H1 (cell line): Measurements from ENCODE around the gene PDE4B. TPM values are rescaled to one million over a fixed set of nuclear protein-coding genes. Genes with fewer than 3 reads are reported as not detected.

ENCODE experiments used
- CTCF ChIA-PET: fragments of 300-600 bp; sonication (Branson Sonifier 250); formaldehyde crosslinking; loops from one replicate; lab custom pipeline; 2021; ENCODE audit not compliant: partially characterized antibody; lab: Charles Lee
- POLR2A ChIA-PET: fragments of 300-600 bp; sonication (Branson Sonifier 250); formaldehyde crosslinking; loops from one replicate; lab custom pipeline; 2021; ENCODE audit warnings: inconsistent platforms; ENCODE audit not compliant: partially characterized antibody; lab: Charles Lee
- DNase-seq, 2 experiments: peaks; one replicate each; pipeline versions ENCODE4 v3.0.0 to v3.0.0-alpha.2; 2010 to 2022; ENCODE audit warnings: low spot score in 2 of 2, low read depth in 1 of 2, mixed read lengths in 1 of 2
- FAIRE-seq: peaks from 2 replicates; lab custom pipeline; 2011; peaks lifted over from hg19 to GRCh38; lab: Jason Lieb, UNC
- H2AFZ ChIP-seq: 2 replicates; pipeline ENCODE4 v1.8.1; 2012; ENCODE audit warnings: low read length, inconsistent platforms
- H2AK5ac ChIP-seq: 2 replicates; pipeline ENCODE4 v1.6.1; 2013; ENCODE audit warnings: low read depth, low read length
- H2BK120ac ChIP-seq: replicated peaks from 2 replicates; pipeline ENCODE3; 2013; ENCODE audit warnings: low read depth, low read length, inconsistent platforms
- H2BK12ac ChIP-seq: 2 replicates; pipeline ENCODE4 v1.6.1; 2013; ENCODE audit warnings: low read depth, low read length
- H2BK15ac ChIP-seq: 2 replicates; pipeline ENCODE4 v1.6.1; 2013; ENCODE audit warnings: low read length
- H2BK20ac ChIP-seq: 2 replicates; pipeline ENCODE4 v1.6.1; 2013; ENCODE audit warnings: low read length
- H2BK5ac ChIP-seq: 2 replicates; pipeline ENCODE4 v1.6.1; 2013; ENCODE audit warnings: low read depth, low read length
- H3K14ac ChIP-seq: 2 replicates; pipeline ENCODE4 v1.6.1; 2013; ENCODE audit warnings: inconsistent platforms; ENCODE audit not compliant: insufficient read length
- H3K18ac ChIP-seq: 2 replicates; pipeline ENCODE4 v1.6.1; 2013; ENCODE audit warnings: low read length; ENCODE audit errors: extremely low read depth
- H3K23ac ChIP-seq: 2 replicates; pipeline ENCODE4 v1.6.1; 2013; ENCODE audit warnings: inconsistent platforms; ENCODE audit not compliant: insufficient read length
- H3K23me2 ChIP-seq: 2 replicates; pipeline ENCODE4 v1.6.1; 2013; ENCODE audit warnings: low read depth, low read length
- H3K27ac ChIP-seq: 2 replicates; pipeline ENCODE4 v1.6.1; 2011; ENCODE audit warnings: low read depth, low read length, inconsistent platforms
- H3K27me3 ChIP-seq, 4 experiments: replicated peaks in 1 of 4; 1 replicate in 1 of 4; 2 replicates in 3 of 4; pipeline versions ENCODE4 v1.6.1 to v1.8.1; 2011 to 2013; ENCODE audit warnings: low read length in 3 of 4, mild to moderate bottlenecking in 3 of 4, inconsistent platforms in 2 of 4, mixed read lengths in 2 of 4, moderate library complexity in 1 of 4; ENCODE audit not compliant: control insufficient read depth in 3 of 4, insufficient read depth in 3 of 4; ENCODE audit errors: extremely low read depth in 1 of 4
- H3K36me3 ChIP-seq, 4 experiments: 2 replicates each; pipeline versions ENCODE4 v1.6.1 to v1.8.1; 2011 to 2013; ENCODE audit warnings: mild to moderate bottlenecking in 4 of 4, low read length in 3 of 4, moderate library complexity in 2 of 4, control low read depth in 1 of 4, inconsistent platforms in 1 of 4; ENCODE audit not compliant: insufficient read depth in 4 of 4, control insufficient read depth in 2 of 4
- H3K4ac ChIP-seq: replicated peaks from 2 replicates; pipeline ENCODE3; 2013; ENCODE audit warnings: low read length, low read depth, mixed read lengths, inconsistent platforms; ENCODE audit not compliant: insufficient read length
- H3K4me1 ChIP-seq, 4 experiments: replicated peaks in 1 of 4; 1 replicate in 1 of 4; 2 replicates in 3 of 4; pipeline versions ENCODE4 v1.6.1 to v1.8.1; 2011 to 2013; ENCODE audit warnings: low read length in 3 of 4, inconsistent platforms in 2 of 4, mixed read lengths in 1 of 4; ENCODE audit not compliant: insufficient read depth in 4 of 4, control insufficient read depth in 3 of 4
- H3K4me2 ChIP-seq, 2 experiments: 2 replicates each; pipeline versions ENCODE4 v1.6.1 to v1.8.1; 2011 to 2013; ENCODE audit warnings: low read depth in 2 of 2, low read length in 2 of 2, control low read depth in 1 of 2, inconsistent platforms in 1 of 2, mild to moderate bottlenecking in 1 of 2; ENCODE audit not compliant: insufficient read depth in 1 of 2
- H3K4me3 ChIP-seq, 4 experiments: fragments of 200-600, 300-600 bp in 1 of 4; sonication (generic), shearing (Covaris generic), sonication (Bioruptor Twin) in 1 of 4; 2 replicates each; pipeline versions ENCODE4 v1.5.1 to v1.8.1; 2011 to 2016; ENCODE audit warnings: low read length in 4 of 4, low read depth in 3 of 4, control low read depth in 2 of 4, inconsistent platforms in 2 of 4, mild to moderate bottlenecking in 2 of 4, mixed read lengths in 1 of 4, moderate library complexity in 1 of 4; ENCODE audit not compliant: insufficient read depth in 2 of 4; ENCODE audit errors: extremely low read depth in 1 of 4
- H3K56ac ChIP-seq: replicated peaks from 2 replicates; pipeline ENCODE3; 2013; ENCODE audit warnings: low read depth, mild to moderate bottlenecking, mixed read lengths, low read length, inconsistent platforms; ENCODE audit not compliant: insufficient read length
- H3K79me1 ChIP-seq: 2 replicates; pipeline ENCODE4 v1.6.1; 2013; ENCODE audit warnings: low read depth, low read length, control low read depth
- H3K79me2 ChIP-seq, 2 experiments: 2 replicates each; pipeline versions ENCODE4 v1.6.1 to v1.8.1; 2012 to 2013; ENCODE audit warnings: low read length in 2 of 2, mild to moderate bottlenecking in 2 of 2, inconsistent platforms in 1 of 2; ENCODE audit not compliant: insufficient read depth in 2 of 2, control insufficient read depth in 1 of 2
- H3K9ac ChIP-seq, 4 experiments: replicated peaks in 1 of 4; 1 replicate in 1 of 4; 2 replicates in 3 of 4; pipeline versions ENCODE4 v1.6.1 to v1.8.1; 2011 to 2013; ENCODE audit warnings: low read depth in 3 of 4, low read length in 3 of 4, control low read depth in 2 of 4, mild to moderate bottlenecking in 2 of 4, moderate library complexity in 2 of 4, inconsistent platforms in 1 of 4; ENCODE audit errors: extremely low read depth in 1 of 4
- H3K9me3 ChIP-seq, 2 experiments: 2 replicates each; pipeline versions ENCODE4 v1.6.1 to v1.8.1; 2012 to 2013; ENCODE audit warnings: mild to moderate bottlenecking in 2 of 2, moderate library complexity in 2 of 2, control low read depth in 1 of 2, inconsistent platforms in 1 of 2, low read depth in 1 of 2, low read length in 1 of 2, mixed read lengths in 1 of 2; ENCODE audit not compliant: insufficient read depth in 2 of 2
- H4K20me1 ChIP-seq, 2 experiments: replicated peaks in 1 of 2; 2 replicates each; pipeline versions ENCODE3 to v1.8.1; 2011 to 2013; ENCODE audit warnings: inconsistent platforms in 2 of 2, low read length in 2 of 2, mild to moderate bottlenecking in 1 of 2; ENCODE audit not compliant: insufficient read depth in 2 of 2, control insufficient read depth in 1 of 2
- H4K5ac ChIP-seq: 2 replicates; pipeline ENCODE4 v1.6.1; 2013; ENCODE audit warnings: low read length, low read depth, mixed read lengths, inconsistent platforms; ENCODE audit not compliant: insufficient read length
- H4K8ac ChIP-seq: 2 replicates; pipeline ENCODE4 v1.8.0; 2013; ENCODE audit warnings: mild to moderate bottlenecking, moderate library complexity, low read length, inconsistent platforms; ENCODE audit not compliant: insufficient read depth; ENCODE audit errors: extremely low read depth
- H4K91ac ChIP-seq: replicated peaks from 2 replicates; pipeline ENCODE3; 2013; ENCODE audit warnings: low read length, mixed read lengths, inconsistent platforms; ENCODE audit not compliant: insufficient read length
- CEBPB ChIP-seq: IDR thresholded peaks from 2 replicates; pipeline ENCODE4 v1.6.1; 2012; ENCODE audit warnings: low read depth, low read length
- KDM1A ChIP-seq: fragments of 200-600, 300-600 bp; sonication (generic); IDR thresholded peaks from 2 replicates; pipeline ENCODE4 v1.7.1; 2016; ENCODE audit warnings: mild to moderate bottlenecking, low read length, borderline replicate concordance
- RAD21 ChIP-seq, 2 experiments: IDR thresholded peaks in 1 of 2; conservative IDR thresholded peaks in 1 of 2; 2 replicates each; pipeline ENCODE4 v1.6.1; 2011; ENCODE audit warnings: low read depth in 2 of 2, low read length in 2 of 2, improper control_type of control experiment in 1 of 2, inconsistent platforms in 1 of 2, mild to moderate bottlenecking in 1 of 2, moderate library complexity in 1 of 2
- RNF2 ChIP-seq: fragments of 200-900, 300-1000 bp; sonication (generic); IDR thresholded peaks from 2 replicates; pipeline ENCODE4 v1.7.1; 2016; ENCODE audit warnings: borderline replicate concordance, low read depth, mild to moderate bottlenecking, antibody characterized with exemption, low read length; ENCODE audit not compliant: poor library complexity, severe bottlenecking; ENCODE audit errors: missing control alignments
- RXRA ChIP-seq: IDR thresholded peaks from 2 replicates; pipeline ENCODE4 v1.6.1; 2011; ENCODE audit warnings: low read depth, mild to moderate bottlenecking, low read length, moderate library complexity; ENCODE audit not compliant: insufficient read depth
- TEAD4 ChIP-seq: IDR thresholded peaks from 2 replicates; pipeline ENCODE4 v1.6.1; 2012; ENCODE audit warnings: low read depth, low read length, inconsistent platforms, mixed read lengths
- WGBS, 2 experiments: shearing (Covaris generic) in 1 of 2; methylation state at CpG; one replicate each; pipeline versions ENCODE4 v1.1.6 to v1.1.7; 2013 to 2015; ENCODE audit warnings: low lambda C conversion rate in 2 of 2, mixed read lengths in 2 of 2, inconsistent platforms in 1 of 2, low coverage in 1 of 2, missing lambda C conversion rate in 1 of 2; ENCODE audit not compliant: insufficient replicate concordance in 2 of 2, insufficient coverage in 1 of 2, insufficient read length in 1 of 2; ENCODE audit errors: extremely low coverage in 1 of 2, missing lambda C conversion rate in 1 of 2; 5-methylcytosine and 5-hydroxymethylcytosine counted together
- polyA plus RNA-seq, 7 experiments: library from polyadenylated mRNA; depleted of rRNA in 3 of 7; stranded (reverse) in 5 of 7; unstranded in 2 of 7; fragments of >200 nt in 5 of 7; fragments of 200-250 nt in 2 of 7; gene quantifications; 1 replicate in 5 of 7; 2 replicates in 1 of 7; 4 replicates in 1 of 7; pipeline versions ENCODE4 v1.2.1 to v1.2.3, GENCODE V29; 2011 to 2013; ENCODE audit warnings: missing spikeins in 2 of 7, mixed read lengths in 2 of 7
- total RNA-seq: library from RNA; stranded (reverse); fragmentation: NEBNext Ultra II Directional; extraction: Animal tissue kit (Norgen Biotek cat#: 25700); gene quantifications from 2 replicates; pipeline ENCODE4 v1.2.1, GENCODE V29; 2021
- TF ChIP-seq, protein P1 (sequence below): IDR thresholded peaks from 2 replicates; pipeline ENCODE4 v1.6.1; 2012; ENCODE audit warnings: inconsistent platforms

The PDE4B gene
- total and polyA plus RNA-seq, 2 of the 8 experiments (the other 6 are each of a cell fraction or from before 2014, with no cell fraction given) = 5.0 to 15.1 TPM

DNA sequence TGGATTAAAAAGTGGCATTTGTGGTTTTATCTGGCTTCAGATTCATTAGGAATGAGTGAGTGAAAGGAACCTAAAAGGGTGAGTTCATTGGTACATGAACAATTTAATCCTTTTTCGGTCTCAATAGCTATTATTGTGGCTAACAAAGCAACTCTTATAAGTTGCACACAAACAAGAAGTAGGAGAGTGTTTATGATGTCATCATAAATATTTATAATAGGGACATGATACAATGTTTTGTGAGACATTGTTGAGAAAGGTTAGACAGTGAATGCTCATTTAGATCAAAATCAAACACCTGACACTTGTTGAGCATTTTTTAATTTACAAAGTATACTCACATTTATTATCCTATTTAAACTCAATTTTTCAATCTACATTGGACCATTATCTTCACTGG is 363.4 kb downstream of the PDE4B start:
- no peak overlapping the region for H2BK120ac ChIP-seq
- ChIA-PET CTCF (no interaction called here), POLR2A (no interaction called here)
- no peak overlapping the region for H3K4ac ChIP-seq
- H3K9ac ChIP-seq = no peak overlapping the region
- no peaks in the 10 kb centered on the region for H3K27me3 ChIP-seq
- no peaks in the 10 kb centered on the region for H3K79me2 ChIP-seq
- H3K79me1 ChIP-seq = no peaks in the 10 kb centered on the region
- FAIRE-seq (no peak), DNase-seq (no peak)
- H3K9me3 ChIP-seq = no peaks in the 10 kb centered on the region
- H2AK5ac ChIP-seq = no peak overlapping the region
- H2BK15ac ChIP-seq = no peak overlapping the region
- no peak overlapping the region for H3K4me2 ChIP-seq
- H3K4me1 ChIP-seq = no peaks in the 10 kb centered on the region; a peak in 1 of 7 replicates
- no peak overlapping the region for H3K23ac ChIP-seq
- no peaks in the 10 kb centered on the region for H4K20me1 ChIP-seq
- no peaks in the 10 kb centered on the region for H3K36me3 ChIP-seq
- H2BK12ac ChIP-seq = no peak overlapping the region
- no peak overlapping the region for H3K18ac ChIP-seq
- H3K14ac ChIP-seq = no peak overlapping the region
- no peak overlapping the region for H4K91ac ChIP-seq
- H3K4me3 ChIP-seq = no peak overlapping the region
- no peak overlapping the region for H3K27ac ChIP-seq
- H4K8ac ChIP-seq = no peak overlapping the region
- no peak overlapping the region for H2BK20ac ChIP-seq
- no peak overlapping the region for H2BK5ac ChIP-seq
- no peaks in the 10 kb centered on the region for H3K23me2 ChIP-seq
- WGBS, 2 experiments = 91% methylated on average over 1 of the region's 1 CpG; no CpG with 5 or more reads in 1 of the 2 experiments
- H4K5ac ChIP-seq = no peak overlapping the region
- H3K56ac ChIP-seq = no peak overlapping the region
- H2AFZ ChIP-seq = no peak overlapping the region
- TF ChIP-seq TEAD4 = no peak
- TF ChIP-seq RNF2 = no peak
- no peak for TF ChIP-seq CEBPB
- TF ChIP-seq RXRA = no peak
- TF ChIP-seq KDM1A = no peak
- TF ChIP-seq, protein P1, sequence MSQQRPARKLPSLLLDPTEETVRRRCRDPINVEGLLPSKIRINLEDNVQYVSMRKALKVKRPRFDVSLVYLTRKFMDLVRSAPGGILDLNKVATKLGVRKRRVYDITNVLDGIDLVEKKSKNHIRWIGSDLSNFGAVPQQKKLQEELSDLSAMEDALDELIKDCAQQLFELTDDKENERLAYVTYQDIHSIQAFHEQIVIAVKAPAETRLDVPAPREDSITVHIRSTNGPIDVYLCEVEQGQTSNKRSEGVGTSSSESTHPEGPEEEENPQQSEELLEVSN = no peak
- TF ChIP-seq RAD21 (IDR thresholded peaks at IDR 0.05 in 1 of 2, conservative IDR thresholded peaks at IDR 0.05 in 1 of 2; ENCODE audit: low read depth in 2 of 2, low read length in 2 of 2) = no peak
